GM21447 (cell line): ENCODE data around the gene SMTNL1.

Experiments
- ATAC-seq: cut with Tn5 transposase; IDR thresholded peaks from one replicate; pipeline ENCODE4 v1.9.1; 2021; ENCODE audit not compliant: unreplicated experiment

SMTNL1 gene

DNA sequence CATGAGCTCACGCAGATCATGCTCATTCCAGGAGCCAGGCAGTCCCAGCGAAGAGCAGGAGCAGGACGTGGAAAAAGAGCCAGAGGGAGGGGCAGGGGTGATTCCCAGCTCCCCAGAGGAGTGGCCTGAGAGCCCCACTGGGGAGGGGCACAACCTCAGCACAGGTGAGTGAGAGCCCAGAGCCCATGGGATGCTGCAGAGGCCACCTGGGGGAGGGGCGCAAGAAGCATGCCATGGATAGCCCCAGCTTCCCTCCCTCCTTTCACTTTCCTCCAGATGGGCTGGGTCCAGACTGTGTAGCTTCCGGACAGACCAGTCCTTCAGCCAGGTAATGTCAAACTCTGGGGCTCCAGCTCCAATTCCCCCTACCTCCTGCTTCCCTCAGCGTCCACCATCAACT lies 6.2 kb downstream of the SMTNL1 start:
- ATAC-seq, result no peak

- no peak for ATAC-seq
Measured at GRCh38 chr11:57544566-57544965, 7.2 kb downstream of the SMTNL1 start.

GRCh38 chr11:57545883-57546282 lies 8.5 kb downstream of the SMTNL1 start:
- ATAC-seq, result no peak

DNA sequence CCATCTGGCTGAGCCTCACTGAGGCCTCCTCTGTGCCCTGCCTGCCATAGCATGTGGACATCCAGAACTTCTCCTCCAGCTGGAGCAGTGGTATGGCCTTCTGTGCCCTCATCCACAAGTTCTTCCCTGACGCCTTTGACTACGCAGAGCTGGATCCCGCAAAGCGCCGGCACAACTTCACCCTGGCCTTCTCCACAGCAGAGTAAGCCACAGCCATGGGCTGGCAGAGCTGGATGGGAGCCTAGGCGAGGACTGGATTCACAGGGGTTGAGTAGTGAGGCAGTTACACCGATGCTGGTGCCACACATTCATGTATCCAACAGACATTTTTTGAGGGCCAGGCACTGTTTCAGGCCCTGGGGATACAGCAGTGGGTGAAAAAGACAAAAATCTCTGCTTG lies 9.1 kb downstream of the SMTNL1 start:
- ATAC-seq, result no peak

GRCh38 chr11:57546869-57547475 lies 9.6 kb downstream of the SMTNL1 start:
- peak; percentile 45 for ATAC-seq

DNA sequence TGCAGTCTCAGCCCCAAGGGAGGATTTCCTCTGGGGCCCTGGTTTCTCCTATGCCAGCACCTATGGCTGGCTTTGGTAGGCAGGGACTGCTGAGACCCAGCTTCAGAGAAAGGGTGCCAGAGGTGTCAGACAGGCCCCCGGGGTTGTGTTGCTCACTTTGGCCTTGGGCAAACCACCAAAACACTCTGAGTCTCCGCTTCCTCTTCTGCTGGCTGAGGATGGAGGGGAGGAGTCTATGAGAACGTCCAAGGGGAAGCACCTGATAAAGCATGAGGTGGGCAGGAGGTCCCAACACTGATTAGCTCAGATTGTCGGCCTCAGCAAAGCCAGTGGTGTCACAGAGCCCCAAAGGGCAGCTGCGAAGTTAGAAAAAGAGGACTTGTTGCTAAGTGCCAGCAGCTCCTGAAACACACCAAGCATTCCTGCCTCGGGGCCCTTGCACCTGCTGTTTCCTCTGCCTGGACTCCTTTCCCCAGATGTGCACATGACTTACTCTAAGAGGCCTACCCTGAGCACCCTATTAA lies 10.5 kb downstream of the SMTNL1 start:
- peak; percentile 92 for ATAC-seq

GRCh38 chr11:57549983-57550382 lies 12.6 kb downstream of the SMTNL1 start:
- no peak for ATAC-seq

DNA sequence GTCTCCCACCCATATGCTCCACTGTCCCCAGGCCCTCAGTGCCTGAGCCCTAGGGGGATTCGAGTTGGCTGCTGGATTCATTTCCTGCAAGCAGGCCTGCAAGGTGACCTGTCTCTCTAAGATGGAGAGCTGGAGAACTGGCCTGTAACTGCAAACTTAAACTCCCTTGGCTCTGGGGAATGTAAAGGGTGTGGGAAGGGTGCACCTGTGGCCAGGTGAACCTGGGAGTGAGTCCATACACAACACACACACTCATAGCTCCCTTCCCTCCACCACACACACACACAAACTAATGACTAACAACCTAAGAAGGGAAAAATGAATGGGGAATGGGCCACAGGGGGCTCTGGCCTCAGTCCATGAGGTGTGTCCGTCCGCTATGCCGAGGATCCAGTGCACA lies 14.5 kb downstream of the SMTNL1 start:
- ATAC-seq, result no peak

DNA sequence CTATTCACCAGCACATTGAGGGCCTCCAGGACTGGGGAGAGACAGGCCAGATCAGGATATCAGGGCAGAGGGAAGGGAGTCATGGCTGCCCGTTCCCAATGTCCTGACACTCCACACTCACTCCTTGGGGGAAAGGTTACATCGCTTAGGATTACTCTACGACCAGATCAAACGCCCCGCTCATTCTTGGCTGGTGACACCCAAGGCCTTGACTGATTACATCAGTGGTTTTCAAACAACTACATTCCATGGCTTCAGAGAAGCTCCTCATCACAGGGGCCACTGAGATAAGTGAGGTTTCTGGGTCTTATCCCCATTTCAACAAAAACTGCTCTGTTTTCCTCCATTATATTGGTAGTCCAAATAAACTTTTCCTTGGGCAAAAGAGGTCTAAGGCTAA lies 15.1 kb downstream of the SMTNL1 start:
- no peak for ATAC-seq

DNA sequence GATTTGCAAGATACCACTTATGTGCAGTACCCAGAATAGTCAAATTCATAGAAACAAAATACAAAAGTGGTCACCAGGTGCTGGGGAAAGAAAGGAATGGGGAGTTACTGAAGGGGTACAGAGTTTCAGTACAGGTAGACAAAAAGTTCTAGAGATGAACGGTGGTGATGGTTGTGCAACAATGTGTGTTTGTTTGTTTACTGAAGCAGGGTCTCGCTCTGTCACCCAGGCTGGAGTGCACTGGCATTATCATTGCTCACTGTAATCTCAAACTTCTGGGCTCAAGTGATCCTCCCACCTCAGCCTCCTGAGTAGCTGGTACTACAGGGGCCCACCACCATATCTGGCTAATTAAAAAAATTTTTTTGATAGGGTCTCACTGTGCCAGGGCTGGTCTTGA lies 18.0 kb downstream of the SMTNL1 start:
- no peak for ATAC-seq

- no peak for ATAC-seq
Measured at GRCh38 chr11:57556041-57556440, 18.6 kb downstream of the SMTNL1 start.

DNA sequence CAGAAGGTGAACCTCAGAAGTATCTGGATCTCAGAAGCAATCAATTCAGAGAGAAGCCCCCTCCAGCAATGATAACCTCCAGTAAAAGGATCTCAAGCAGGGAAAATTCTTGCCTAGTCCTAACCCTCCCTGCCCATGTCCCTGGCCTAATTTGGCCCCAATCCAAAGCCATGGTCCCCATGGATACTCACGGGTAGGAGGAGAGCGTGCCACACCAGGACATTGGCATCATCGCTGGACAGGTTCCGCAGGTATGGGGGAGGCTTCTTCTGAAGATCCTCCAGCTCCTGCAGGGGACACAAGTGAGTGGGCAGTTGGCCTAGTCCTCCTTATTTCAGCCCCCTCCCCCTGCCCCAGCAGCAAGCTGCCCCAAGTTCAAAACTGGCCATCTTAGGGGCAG lies 22.8 kb downstream of the SMTNL1 start:
- ATAC-seq, result no peak

DNA sequence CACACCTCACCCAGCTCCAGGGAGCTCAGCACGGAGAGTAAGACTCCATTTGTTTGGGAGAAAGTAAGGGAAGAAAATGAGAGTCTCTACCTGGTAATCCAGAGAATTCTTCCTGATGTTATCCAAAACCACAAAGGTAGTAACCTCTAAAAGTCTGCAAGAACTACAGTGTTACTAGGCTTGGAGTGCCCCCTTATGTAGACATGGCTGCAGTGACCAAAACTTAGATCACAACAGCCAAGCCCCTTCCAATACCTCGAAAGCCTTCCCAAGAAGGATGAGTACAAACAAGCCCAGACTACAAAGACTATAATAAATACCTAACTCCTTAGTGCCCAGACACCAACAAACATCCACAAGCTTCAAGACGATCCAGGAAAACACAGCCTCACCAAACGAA lies 25.2 kb downstream of the SMTNL1 start:
- ATAC-seq, result no peak

DNA sequence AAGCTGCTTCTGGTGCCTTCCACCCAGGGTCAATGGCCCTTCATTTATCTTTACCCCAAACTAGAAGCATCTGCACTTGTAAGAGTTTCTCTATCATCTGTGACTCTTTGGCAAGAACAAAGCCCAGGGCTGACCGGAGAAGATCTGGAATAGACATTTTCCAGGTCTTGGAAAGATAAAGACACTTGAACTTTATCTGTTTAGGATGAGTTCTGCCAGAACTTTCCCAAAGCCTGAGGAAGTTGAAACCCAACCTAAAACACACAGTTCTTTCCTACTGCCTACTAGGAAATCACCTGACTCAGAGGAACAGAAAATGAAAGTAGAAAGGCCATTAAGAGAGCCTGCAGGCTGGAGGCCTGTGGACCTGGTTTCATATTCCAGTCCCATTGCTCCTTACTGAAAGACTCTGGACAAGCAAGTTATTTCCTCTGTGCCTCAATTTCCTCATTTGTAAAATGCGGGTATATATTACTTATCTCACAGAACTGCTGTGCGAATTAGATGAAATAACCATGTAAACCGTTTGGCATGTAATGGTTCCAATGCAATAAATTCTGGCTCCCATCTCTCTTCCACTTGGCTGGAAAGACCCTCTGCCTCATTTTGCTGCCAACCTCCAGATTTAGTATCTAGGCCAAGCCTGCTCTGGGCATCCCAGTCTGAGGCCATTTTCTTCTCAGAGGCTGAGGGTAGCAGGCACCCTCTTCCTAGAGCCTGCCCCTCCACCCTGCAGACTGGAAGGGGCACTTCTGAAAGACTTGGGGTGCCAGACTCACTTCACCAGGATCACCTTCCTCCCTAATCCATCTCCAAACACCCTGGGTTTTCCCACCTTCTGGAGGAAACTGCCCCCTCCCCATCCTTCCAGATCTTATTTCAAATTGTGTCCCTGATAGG lies 28.9 kb downstream of the SMTNL1 start:
- peak; percentile 65 for ATAC-seq

- peak; percentile 10 for ATAC-seq
Measured at GRCh38 chr11:57566905-57567514, 29.6 kb downstream of the SMTNL1 start.

DNA sequence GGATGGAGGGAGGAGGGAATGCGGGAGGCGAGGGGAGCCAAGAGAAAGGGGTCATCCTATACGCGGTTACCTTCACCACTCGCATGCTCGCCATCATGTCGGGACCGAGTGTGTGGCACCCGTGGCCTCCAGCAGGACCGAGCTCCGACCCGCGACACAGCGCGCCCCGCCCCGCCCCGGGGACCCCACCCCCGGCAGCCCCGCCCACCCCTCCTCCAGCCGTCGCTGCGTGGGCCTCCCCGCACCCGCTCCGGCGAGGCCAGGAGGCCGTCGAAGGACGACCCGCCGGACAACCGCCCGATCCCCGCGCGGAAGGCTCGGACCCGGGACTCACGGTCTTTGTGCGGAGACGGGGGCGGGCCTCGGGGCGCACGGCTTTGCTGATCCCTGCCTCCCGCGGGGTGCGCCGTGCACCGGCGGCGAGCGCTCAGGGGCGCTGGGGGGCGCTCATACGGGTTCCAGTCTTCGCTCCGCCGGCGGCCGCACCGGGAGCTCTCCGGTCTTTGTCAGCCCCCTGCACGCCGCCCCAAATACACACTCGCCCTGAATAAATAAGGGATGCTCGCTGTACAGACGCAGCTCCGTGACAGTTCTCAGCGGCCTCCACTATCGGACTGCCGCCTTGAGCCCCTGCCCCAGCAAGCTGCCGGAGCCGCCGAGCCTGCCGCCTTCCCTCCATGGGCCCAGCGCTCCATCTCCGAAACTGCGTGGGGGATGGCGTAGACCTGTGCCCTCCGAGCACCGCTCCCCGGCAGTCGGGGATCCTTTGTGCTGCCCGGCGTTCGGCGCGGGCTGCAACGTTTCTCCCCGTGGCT lies 30.3 kb downstream of the SMTNL1 start, which contains the start of gene UBE2L6:
UBE2L6 (minus strand) TSS at position 158 of the 815 bp plus-strand sequence; CDS start at position 97, 61 bp downstream.
- peak; percentile 47 for ATAC-seq

DNA sequence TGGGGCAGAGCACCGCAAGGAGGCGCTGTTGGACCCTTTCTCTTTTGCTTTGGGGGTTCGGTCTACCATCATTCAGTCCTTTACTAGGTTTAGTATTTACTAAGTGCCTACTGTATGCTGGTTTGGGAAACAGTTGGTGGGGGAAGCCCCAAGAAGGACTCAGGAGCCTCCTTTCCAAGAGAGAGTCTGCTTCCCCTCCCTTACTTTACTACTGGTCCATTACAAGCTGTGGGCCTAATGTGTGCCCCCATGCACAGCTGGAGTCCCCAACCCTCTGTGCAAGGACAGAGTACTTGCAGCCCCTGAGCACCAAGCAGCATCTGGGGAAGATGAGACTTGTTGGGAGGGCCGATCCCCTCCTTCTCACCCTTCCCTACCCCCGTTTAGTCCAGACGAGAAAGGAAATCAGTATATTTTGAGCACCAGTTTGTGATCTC lies 31.0 kb downstream of the SMTNL1 start:
- ATAC-seq, result peak; percentile 55

- no peak for ATAC-seq
Measured at GRCh38 chr11:57571606-57572005, 34.2 kb downstream of the SMTNL1 start.

DNA sequence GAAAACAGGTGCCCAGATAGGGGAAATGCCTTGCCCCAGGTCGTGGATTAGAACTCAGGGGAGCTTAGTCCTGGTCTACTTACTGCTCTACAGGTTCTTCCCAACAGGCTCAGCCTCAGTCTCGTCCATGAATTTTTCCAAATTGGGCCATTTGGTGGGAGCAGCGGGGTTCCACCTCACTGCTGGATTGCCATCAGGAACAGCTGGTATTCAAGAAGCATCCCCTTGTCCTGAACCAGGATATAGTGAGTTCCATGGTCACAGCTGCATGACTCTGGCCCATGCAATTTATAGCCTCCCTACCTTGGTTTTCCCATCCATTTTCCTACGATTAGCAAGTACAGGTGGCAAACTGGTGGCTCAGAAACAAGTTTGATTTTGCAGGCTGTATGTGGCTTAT lies 36.7 kb downstream of the SMTNL1 start:
- ATAC-seq, result no peak

GRCh38 chr11:57584341-57584740 lies 46.9 kb downstream of the SMTNL1 start:
- no peak for ATAC-seq

DNA sequence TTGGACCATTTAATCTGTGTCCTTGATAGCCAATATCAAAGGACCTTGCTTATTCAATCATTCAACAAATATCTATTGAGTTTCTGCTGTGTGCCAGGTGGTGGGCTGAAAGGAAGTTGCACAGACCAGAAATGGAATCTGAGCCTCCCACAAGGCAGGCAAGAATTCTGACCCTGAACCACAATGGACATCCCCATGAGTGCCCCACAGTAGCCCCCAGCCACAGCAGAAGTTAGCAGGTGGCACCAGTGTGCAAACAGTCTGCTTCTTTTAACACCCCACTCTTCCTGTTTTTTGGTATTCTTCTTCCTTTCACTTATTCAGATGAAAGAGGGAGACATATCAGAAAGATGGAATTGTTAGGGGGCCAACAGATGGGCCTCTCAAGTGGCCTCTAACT lies 47.9 kb downstream of the SMTNL1 start:
- ATAC-seq, result no peak
